HCT116 (cell line): ENCODE data around the gene SYNE1.
A peak's percentile ranks its signal among the peaks of the same experiment; 100 is the strongest.

Experiments
- CTCF ChIP-seq, 3 experiments: fragments of 200-600 bp in 1 of 3; sonication (generic) in 1 of 3; IDR thresholded peaks in 2 of 3; conservative IDR thresholded peaks in 1 of 3; 2 replicates each; pipeline ENCODE4 v1.5.1; 2012 to 2017; ENCODE audit warnings: low read depth in 2 of 3, low read length in 2 of 3, antibody characterized with exemption in 1 of 3, borderline replicate concordance in 1 of 3, control low read depth in 1 of 3, mild to moderate bottlenecking in 1 of 3, mixed read lengths in 1 of 3, mixed run types in 1 of 3, moderate library complexity in 1 of 3; ENCODE audit not compliant: insufficient read depth in 1 of 3
- EGR1 ChIP-seq: IDR thresholded peaks from 2 replicates; pipeline ENCODE4 v1.6.1; 2012; ENCODE audit warnings: low read depth
- EZH2phosphoT487 ChIP-seq: fragments of 200-600 bp; IDR thresholded peaks from 2 replicates; pipeline ENCODE4 v1.6.1; 2018; ENCODE audit warnings: antibody characterized with exemption, borderline replicate concordance
- JUND ChIP-seq: IDR thresholded peaks from 2 replicates; pipeline ENCODE4 v1.6.1; 2012
- MAX ChIP-seq: IDR thresholded peaks from 2 replicates; pipeline ENCODE4 v1.6.1; 2012
- POLR2A ChIP-seq: IDR thresholded peaks from 2 replicates; pipeline ENCODE4 v1.7.0; 2011; ENCODE audit warnings: borderline replicate concordance; ENCODE audit not compliant: insufficient read depth, insufficient read length; ENCODE audit errors: extremely low read depth
- POLR2AphosphoS5 ChIP-seq: IDR thresholded peaks from 2 replicates; pipeline ENCODE4 v1.6.1; 2011; ENCODE audit warnings: mild to moderate bottlenecking, low read depth, low read length, moderate library complexity
- RAD21 ChIP-seq: IDR thresholded peaks from 2 replicates; pipeline ENCODE4 v1.6.1; 2012; ENCODE audit warnings: low read depth, mild to moderate bottlenecking
- SP1 ChIP-seq: IDR thresholded peaks from 2 replicates; pipeline ENCODE4 v1.6.1; 2012; ENCODE audit warnings: low read depth
- YY1 ChIP-seq: IDR thresholded peaks from 2 replicates; pipeline ENCODE4 v1.6.1; 2011; ENCODE audit warnings: low read length, low read depth, moderate library complexity, mild to moderate bottlenecking; ENCODE audit not compliant: insufficient replicate concordance; ENCODE audit errors: extremely low read depth
- ZFX ChIP-seq: fragments of 450-650 bp; IDR thresholded peaks from 2 replicates; pipeline ENCODE4 v1.6.1; 2017

DNA sequence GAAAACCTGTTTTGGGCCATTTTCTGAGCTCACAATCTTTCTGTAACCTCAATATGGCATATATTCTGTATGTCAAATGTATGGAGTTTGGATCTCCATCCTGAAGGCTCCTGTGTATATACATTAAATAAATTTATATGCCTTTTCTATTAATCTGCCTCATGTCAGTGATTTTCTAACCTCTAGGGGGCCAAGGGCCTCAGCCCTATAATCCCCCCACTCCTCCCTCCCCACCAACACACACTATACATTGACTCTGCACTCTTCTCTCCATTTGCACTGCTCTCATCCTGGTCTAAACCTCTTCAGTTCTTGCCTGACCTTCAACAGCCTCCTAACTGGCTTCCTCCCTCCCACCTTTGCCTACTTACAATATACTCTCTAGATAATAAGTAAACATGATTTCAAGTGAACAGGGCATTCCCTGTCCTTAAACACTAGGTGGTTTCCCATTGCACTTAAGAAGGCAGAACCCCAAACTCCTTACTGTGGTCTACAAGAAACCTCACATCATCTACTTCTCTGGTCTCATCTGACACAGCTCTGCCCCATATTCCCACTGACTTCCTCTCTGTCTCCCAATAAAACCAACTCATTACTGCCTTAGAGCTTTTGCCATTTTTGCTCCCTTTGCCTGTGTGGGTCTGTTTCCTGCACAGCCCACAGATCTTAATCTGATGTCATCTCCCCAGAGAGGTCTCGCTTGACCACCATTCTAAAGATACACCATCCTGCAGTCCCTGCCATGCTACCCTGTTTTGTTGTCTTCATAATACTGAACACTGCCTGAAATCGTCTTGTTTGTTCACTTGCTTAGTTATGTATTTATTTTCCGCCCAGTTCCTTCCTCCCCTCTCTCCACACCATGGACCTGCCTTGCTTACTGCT, 213.7 kb downstream of the SYNE1 start:
- no peak for TF ChIP-seq POLR2A
- TF ChIP-seq CTCF (IDR thresholded peaks at IDR 0.05 in 2 of 3, conservative IDR thresholded peaks at IDR 0.05 in 1 of 3; ENCODE audit: borderline replicate concordance in 1 of 3, insufficient read depth in 1 of 3, low read depth in 2 of 3, low read length in 2 of 3) = peak in 1 of 3 experiments; percentile 15; a peak in 1 of 6 replicates
- no peak for TF ChIP-seq POLR2AphosphoS5
- no peak for TF ChIP-seq JUND
- TF ChIP-seq EZH2phosphoT487 = no peak
- no peak for TF ChIP-seq YY1
- TF ChIP-seq SP1 = no peak
- no peak for TF ChIP-seq EGR1
- TF ChIP-seq ZFX = no peak
- no peak for TF ChIP-seq MAX
- no peak for TF ChIP-seq RAD21
